ENCODE measurements around the gene PCDHB5. TPM values are rescaled to one million over a fixed set of nuclear protein-coding genes. Genes with fewer than 3 reads are reported as not detected.
A peak's percentile ranks its signal among the peaks of the same experiment; 100 is the strongest.

PCDHB5 gene
- total and polyA plus RNA-seq, 2 of the 4 experiments (the other 2 are of a cell fraction): 0.18 to 0.32 TPM

DNA sequence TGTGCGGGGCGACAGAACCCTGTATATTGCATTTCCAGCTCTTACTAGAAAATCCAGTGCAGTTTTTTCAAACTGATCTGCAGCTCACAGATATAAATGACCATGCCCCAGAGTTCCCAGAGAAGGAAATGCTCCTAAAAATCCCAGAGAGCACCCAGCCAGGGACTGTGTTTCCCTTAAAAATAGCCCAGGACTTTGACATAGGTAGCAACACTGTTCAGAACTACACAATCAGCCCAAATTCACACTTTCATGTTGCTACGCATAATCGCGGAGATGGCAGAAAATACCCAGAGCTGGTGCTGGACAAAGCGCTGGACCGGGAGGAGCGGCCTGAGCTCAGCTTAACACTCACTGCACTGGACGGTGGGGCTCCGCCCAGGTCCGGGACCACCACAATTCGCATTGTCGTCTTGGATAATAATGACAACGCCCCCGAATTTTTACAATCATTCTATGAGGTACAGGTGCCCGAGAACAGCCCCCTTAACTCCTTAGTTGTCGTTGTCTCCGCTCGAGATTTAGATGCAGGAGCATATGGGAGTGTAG lies 786 bp downstream of the PCDHB5 start:
- Histone ChIP-seq H3K4me1 (ENCODE audit: control insufficient read depth, insufficient read depth, low read length) (no peaks in the 10 kb centered on the region), H4K91ac (ENCODE audit: insufficient read depth, low read depth, low read length) (no peak overlapping the region), H4K5ac (ENCODE audit: low read depth, low read length) (no peak overlapping the region), H3K9me1 (ENCODE audit: insufficient read depth, low read length) (no peaks in the 10 kb centered on the region), H3K9me3 (ENCODE audit: control insufficient read depth, insufficient read depth, low read length) (peaks cover 3% of the 10 kb centered on the region; the same call in 1 of the 2 replicates), H3K56ac (ENCODE audit: extremely low read depth, insufficient read depth, low read length) (no peak overlapping the region), H4K8ac (ENCODE audit: low read depth in 2 of 2, low read length in 2 of 2) (no peak overlapping the region), H2BK20ac (ENCODE audit: low read depth, low read length) (no peak overlapping the region), H3K36me3 (ENCODE audit: control insufficient read depth, insufficient read depth, low read length) (no peaks in the 10 kb centered on the region), H4K20me1 (ENCODE audit: insufficient read depth, low read length) (no peaks in the 10 kb centered on the region), H3K23ac (ENCODE audit: low read depth, low read length) (no peak overlapping the region), H3K14ac (replicated peaks; ENCODE audit: low read depth, low read length) (no peak overlapping the region), H3K27ac (ENCODE audit: insufficient read depth, low read length) (no peak overlapping the region), H3K4me3 (ENCODE audit: insufficient read depth, low read depth, low read length) (peak overlapping the region; percentile 45; the same call in 1 of the 2 replicates), H3K9ac (ENCODE audit: low read depth, low read length) (no peak overlapping the region; the same call in 1 of the 2 replicates), H2AK5ac (ENCODE audit: low read depth, low read length) (no peak overlapping the region), H2AFZ (replicated peaks; ENCODE audit: low read length, poor library complexity) (no peak overlapping the region), H3K79me1 (ENCODE audit: low read depth in 1 of 2, low read length in 2 of 2) (no peaks in the 10 kb centered on the region), H2BK15ac (ENCODE audit: low read depth, low read length) (no peak overlapping the region), H3K4ac (ENCODE audit: low read depth, low read length) (no peak overlapping the region), H3K18ac (ENCODE audit: low read depth, low read length) (no peak overlapping the region), H2BK120ac (ENCODE audit: low read depth, low read length) (no peak overlapping the region), H3K27me3 (ENCODE audit: control insufficient read depth, insufficient read depth, low read length) (no peaks in the 10 kb centered on the region), H2AK9ac (replicated peaks; ENCODE audit: low read depth, low read length, poor library complexity) (no peak overlapping the region), H2BK5ac (ENCODE audit: low read depth, low read length, poor library complexity, severe bottlenecking) (no peak overlapping the region), H3K4me2 (ENCODE audit: low read depth, low read length) (no peak overlapping the region)
- TF ChIP-seq, protein P1, sequence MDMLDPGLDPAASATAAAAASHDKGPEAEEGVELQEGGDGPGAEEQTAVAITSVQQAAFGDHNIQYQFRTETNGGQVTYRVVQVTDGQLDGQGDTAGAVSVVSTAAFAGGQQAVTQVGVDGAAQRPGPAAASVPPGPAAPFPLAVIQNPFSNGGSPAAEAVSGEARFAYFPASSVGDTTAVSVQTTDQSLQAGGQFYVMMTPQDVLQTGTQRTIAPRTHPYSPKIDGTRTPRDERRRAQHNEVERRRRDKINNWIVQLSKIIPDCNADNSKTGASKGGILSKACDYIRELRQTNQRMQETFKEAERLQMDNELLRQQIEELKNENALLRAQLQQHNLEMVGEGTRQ (IDR thresholded peaks at IDR 0.05; ENCODE audit: low read depth, low read length): no peak
- TF ChIP-seq CEBPB (IDR thresholded peaks at IDR 0.05; ENCODE audit: low read depth, low read length) (no peak), NFE2L2 (IDR thresholded peaks at IDR 0.05; ENCODE audit: low read depth, low read length) (no peak), MXI1 (IDR thresholded peaks at IDR 0.05; ENCODE audit: borderline replicate concordance, low read depth, low read length) (no peak), FOS (IDR thresholded peaks at IDR 0.05; ENCODE audit: low read depth, low read length) (no peak), BHLHE40 (IDR thresholded peaks at IDR 0.05; ENCODE audit: low read depth, low read length) (no peak), SMC3 (IDR thresholded peaks at IDR 0.05; ENCODE audit: low read depth, low read length) (no peak), MAFK (IDR thresholded peaks at IDR 0.05; ENCODE audit: low read depth, low read length) (no peak), RFX5 (IDR thresholded peaks at IDR 0.05; ENCODE audit: low read depth, low read length) (no peak), CHD1 (IDR thresholded peaks at IDR 0.05; ENCODE audit: low read depth, low read length) (no peak), RCOR1 (IDR thresholded peaks at IDR 0.05; ENCODE audit: insufficient replicate concordance, low read length) (no peak), MAZ (IDR thresholded peaks at IDR 0.05; ENCODE audit: borderline replicate concordance, low read depth, low read length) (no peak), RAD21 (IDR thresholded peaks at IDR 0.05; ENCODE audit: low read length) (no peak), POLR2A (IDR thresholded peaks at IDR 0.05; ENCODE audit: low read depth, low read length) (no peak)
- TF ChIP-seq, protein P2, sequence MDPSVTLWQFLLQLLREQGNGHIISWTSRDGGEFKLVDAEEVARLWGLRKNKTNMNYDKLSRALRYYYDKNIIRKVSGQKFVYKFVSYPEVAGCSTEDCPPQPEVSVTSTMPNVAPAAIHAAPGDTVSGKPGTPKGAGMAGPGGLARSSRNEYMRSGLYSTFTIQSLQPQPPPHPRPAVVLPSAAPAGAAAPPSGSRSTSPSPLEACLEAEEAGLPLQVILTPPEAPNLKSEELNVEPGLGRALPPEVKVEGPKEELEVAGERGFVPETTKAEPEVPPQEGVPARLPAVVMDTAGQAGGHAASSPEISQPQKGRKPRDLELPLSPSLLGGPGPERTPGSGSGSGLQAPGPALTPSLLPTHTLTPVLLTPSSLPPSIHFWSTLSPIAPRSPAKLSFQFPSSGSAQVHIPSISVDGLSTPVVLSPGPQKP (IDR thresholded peaks at IDR 0.05; ENCODE audit: borderline replicate concordance, low read depth, low read length): no peak
- TF ChIP-seq, protein P3, sequence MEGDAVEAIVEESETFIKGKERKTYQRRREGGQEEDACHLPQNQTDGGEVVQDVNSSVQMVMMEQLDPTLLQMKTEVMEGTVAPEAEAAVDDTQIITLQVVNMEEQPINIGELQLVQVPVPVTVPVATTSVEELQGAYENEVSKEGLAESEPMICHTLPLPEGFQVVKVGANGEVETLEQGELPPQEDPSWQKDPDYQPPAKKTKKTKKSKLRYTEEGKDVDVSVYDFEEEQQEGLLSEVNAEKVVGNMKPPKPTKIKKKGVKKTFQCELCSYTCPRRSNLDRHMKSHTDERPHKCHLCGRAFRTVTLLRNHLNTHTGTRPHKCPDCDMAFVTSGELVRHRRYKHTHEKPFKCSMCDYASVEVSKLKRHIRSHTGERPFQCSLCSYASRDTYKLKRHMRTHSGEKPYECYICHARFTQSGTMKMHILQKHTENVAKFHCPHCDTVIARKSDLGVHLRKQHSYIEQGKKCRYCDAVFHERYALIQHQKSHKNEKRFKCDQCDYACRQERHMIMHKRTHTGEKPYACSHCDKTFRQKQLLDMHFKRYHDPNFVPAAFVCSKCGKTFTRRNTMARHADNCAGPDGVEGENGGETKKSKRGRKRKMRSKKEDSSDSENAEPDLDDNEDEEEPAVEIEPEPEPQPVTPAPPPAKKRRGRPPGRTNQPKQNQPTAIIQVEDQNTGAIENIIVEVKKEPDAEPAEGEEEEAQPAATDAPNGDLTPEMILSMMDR (conservative IDR thresholded peaks at IDR 0.05; ENCODE audit: low read depth, low read length): no peak
- intact Hi-C loops (cut with micrococcal nuclease): no loop called here
- CTCF ChIA-PET: interaction anchor here (0.5 kb wide), 1 partner anchor 108 kb away, joined by 3 read pairs; no protein-coding TSS in a partner anchor
- dilution Hi-C loops (cut with HindIII; ENCODE audit: low sequenced_read_pairs, unreplicated experiment): no loop called here
- POLR2A ChIA-PET (ENCODE audit: unreplicated experiment): no interaction called here
- in situ Hi-C loops (cut with MboI; ENCODE audit: low sequenced_read_pairs): no loop called here
- WGBS, 2 experiments (ENCODE audit: extremely low coverage in 2 of 2, insufficient read length in 1 of 2): 22% methylated on average over 10 of the region's 19 CpGs; no CpG with 5 or more reads in 1 of the 2 experiments
- no peak for ATAC-seq (ENCODE audit: low read depth)
- DNase-seq: no peak
- BruUV-seq (replicated peaks): no TSS peak
